Neural progenitor cell (in vitro differentiated cells): ENCODE data around the gene CER1.

Source experiments
- CTCF ChIP-seq: fragments of 200-600 bp; sonication (generic); IDR thresholded peaks from 2 replicates; pipeline ENCODE4 v1.5.1; 2017; ENCODE audit warnings: antibody characterized with exemption, mild to moderate bottlenecking
- EZH2 ChIP-seq: fragments of 200-600 bp; sonication (generic); IDR thresholded peaks from 2 replicates; pipeline ENCODE4 v1.6.1; 2017; ENCODE audit warnings: antibody characterized with exemption, mild to moderate bottlenecking, moderate library complexity
- EZH2phosphoT487 ChIP-seq: fragments of 200-600 bp; sonication (generic); IDR thresholded peaks from 2 replicates; pipeline ENCODE4 v1.6.1; 2017; ENCODE audit warnings: antibody characterized with exemption

- TF ChIP-seq EZH2phosphoT487 (no peak), CTCF (no peak), EZH2 (no peak)
These were observed 51.8 kb downstream of the CER1 start for GRCh38 chr9:14670718-14671117.
